K562 treated with DMSO at 1 percent for 12 hours (cell line): ENCODE results near the gene LCN9. TPM values are rescaled to one million over a fixed set of nuclear protein-coding genes. Genes with fewer than 3 reads are reported as not detected.

Experiments
- total RNA-seq: library from RNA; unstranded; fragments of 300-600 nt; gene quantifications from 2 replicates; pipeline ENCODE4 v1.2.3, GENCODE V29; 2022; ENCODE audit not compliant: insufficient read depth

Gene LCN9, protein sequence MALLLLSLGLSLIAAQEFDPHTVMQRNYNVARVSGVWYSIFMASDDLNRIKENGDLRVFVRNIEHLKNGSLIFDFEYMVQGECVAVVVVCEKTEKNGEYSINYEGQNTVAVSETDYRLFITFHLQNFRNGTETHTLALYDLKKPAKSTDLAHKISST
- total RNA-seq = not detected in 2 replicates

DNA sequence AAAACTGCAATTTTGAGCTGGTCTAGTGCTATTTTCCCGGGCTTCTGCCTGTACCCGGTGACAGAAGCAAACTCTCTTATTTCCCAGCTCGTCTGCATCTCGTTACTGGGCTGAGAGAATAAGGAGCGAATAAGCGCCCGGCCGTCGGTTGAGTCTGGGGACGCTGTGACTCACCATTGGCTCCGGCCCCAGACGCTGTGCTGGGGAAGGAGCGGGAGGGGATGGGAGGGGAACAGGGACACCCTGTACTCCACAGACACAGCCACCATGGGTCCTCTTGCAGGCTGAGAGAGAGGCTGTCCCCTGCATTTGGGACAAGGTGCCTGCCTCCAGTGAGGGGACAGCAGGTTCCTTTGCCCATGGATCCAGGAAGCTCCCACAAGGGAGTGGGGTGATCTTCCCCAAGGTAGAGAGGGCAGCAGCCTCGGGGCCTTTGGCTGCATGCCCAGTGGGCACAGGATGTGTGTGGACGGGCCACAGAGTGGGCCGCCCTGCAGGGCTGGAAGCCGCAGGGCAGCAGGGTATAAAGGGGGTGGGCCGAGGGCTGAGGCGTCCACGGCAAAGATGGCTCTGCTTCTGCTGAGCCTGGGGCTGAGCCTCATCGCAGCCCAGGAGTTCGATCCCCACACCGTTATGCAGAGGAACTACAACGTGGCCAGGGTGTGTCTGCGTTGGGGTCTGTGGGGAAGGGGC, at the start of gene LCN9:
TSS of gene LCN9 (plus strand) at position 552 of the 693 bp plus-strand sequence. CDS start at position 565, 13 bp downstream.

DNA sequence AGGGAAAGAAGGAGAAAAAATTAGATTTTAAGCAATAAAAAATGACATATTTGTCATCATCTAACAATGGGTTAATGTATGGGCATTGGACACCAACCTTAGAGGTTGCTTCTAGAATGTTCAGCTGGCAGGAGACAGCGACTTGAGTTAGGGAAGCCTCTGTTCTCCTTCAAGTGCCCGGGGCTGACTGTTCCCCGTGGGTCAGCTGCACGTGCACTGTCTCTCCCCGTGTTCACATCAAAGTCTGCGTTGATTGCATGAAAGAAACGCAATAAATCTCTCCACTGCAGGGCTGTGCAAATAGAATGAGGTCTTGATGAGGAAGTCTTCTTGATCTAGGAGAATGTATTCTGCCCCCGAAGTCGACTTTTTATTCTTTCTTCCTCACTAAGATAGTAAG, 23.9 kb upstream of the LCN9 start, which contains the start of gene GLT6D1:
TSS of gene GLT6D1 (minus strand) at position 345 of the 400 bp plus-strand sequence. CDS start 353 bp downstream, outside the sequence.

DNA sequence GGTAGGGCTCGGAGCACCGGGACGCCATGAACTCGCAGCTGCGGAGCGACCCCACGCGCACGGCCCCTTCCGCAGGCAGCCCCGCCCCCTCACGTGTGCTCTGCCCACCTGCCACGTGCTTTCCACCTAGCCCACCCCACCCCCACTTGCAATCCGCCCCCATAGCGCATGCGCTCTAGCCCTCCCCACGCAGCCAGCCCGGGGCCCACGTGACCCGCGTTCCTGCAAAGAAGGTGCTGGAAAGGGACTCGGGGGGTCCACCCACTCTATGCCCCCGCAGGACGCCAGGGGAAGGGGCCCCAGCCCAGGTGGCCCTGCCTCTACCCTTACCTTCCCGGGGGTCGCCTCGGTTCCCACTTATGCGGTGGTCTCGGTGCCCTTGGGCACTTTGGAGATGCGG, 36.3 kb downstream of the LCN9 start, which contains the start of gene SOHLH1:
TSS of gene SOHLH1 (minus strand) at position 42 of the 400 bp plus-strand sequence. CDS start at position 28, 14 bp downstream.

DNA sequence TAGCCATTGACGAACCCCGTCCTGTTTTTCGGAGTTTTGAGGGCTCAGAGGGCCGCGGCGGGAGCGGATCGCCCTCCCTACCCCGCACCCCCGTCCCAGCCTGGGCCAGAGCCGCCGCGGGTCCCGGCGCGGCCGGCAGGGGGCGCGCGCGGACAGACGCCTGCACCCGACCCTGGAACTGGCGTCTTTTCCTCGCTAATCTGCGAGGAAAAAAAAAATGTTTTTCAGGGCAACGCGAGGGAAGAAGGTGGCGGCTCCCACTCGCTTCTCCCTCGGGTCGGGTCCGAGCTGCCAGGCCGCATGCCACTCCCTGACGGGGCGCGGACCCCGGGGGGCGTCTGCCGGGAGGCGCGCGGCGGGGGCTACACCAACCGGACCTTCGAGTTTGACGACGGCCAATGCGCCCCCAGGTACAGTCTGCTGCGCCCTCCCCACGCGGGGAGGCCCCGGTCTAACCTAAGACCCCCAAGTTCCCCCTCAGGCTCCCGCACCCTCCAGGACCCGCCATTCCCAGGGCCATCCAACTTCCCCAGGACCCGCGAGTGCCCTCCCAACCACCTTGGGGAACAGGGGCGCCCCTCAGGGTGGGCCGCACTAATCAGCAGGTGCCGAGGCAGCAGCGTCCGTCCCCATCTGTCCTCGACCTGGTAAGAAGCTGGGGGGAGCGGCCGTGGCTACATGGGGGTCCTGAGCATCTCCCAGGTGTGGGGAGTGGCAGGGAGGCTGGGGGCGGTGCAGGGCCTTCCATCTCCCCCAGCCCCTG, 39.0 kb downstream of the LCN9 start, which contains the start of gene KCNT1:
TSS of gene KCNT1 (plus strand) at position 227 of the 763 bp plus-strand sequence. CDS start at position 301, 74 bp downstream.

Other genes starting within 250 kb of the LCN9 start
- 12.8 and 25.3 TPM in 2 replicates for gene PPP1R26, start 183.5 kb upstream of the LCN9 start, total RNA-seq
- 82.8 and 83.3 TPM in 2 replicates for gene MRPS2, start 162.6 kb upstream of the LCN9 start, total RNA-seq
- not detected in 2 replicates for gene LCN1, start 141.9 kb upstream of the LCN9 start, total RNA-seq
- gene OBP2A, start 117.2 kb upstream of the LCN9 start, total RNA-seq = not detected in 2 replicates
- 0.88 and 5.8 TPM in 2 replicates for gene PAEP, start 101.6 kb upstream of the LCN9 start, total RNA-seq
- gene GLT6D1, start 23.8 kb upstream of the LCN9 start, total RNA-seq = not detected in 2 replicates
- gene SOHLH1, start 36.2 kb downstream of the LCN9 start, total RNA-seq = 0.42 TPM in 1 of 2 replicates, not detected in the other
- gene KCNT1, start 38.9 kb downstream of the LCN9 start, total RNA-seq = not detected in 2 replicates
- 10.3 and 15.4 TPM in 2 replicates for gene CAMSAP1, start 244.2 kb downstream of the LCN9 start, total RNA-seq